Tibial nerve (tissue), 4 donors: ENCODE measurements around the gene EPHA3. TPM values are rescaled to one million over a fixed set of nuclear protein-coding genes. Genes with fewer than 3 reads are reported as not detected.

ENCODE experiments used
- DNase-seq, 2 donors: peaks; one replicate each; pipeline ENCODE4 v3.0.0-alpha.2; 2019; ENCODE audit warnings: low spot score in 2 of 2
- H3K27ac ChIP-seq, 4 donors: fragments of 200-600 bp; sonication (generic) in 3 of 4; one replicate each; pipeline ENCODE4 v1.5.1; 2017 to 2019; ENCODE audit warnings: mild to moderate bottlenecking in 1 of 4
- H3K27me3 ChIP-seq, 2 donors: fragments of 200-600 bp; sonication (generic) in 1 of 2; one replicate each; pipeline versions ENCODE4 v1.5.1 to v1.6.0; 2017 to 2019
- H3K36me3 ChIP-seq, 3 donors: fragments of 200-600 bp; sonication (generic); one replicate each; pipeline ENCODE4 v1.5.1; 2018 to 2019
- H3K4me1 ChIP-seq, 4 donors: fragments of 200-600 bp; sonication (generic) in 3 of 4; one replicate each; pipeline ENCODE4 v1.5.1; 2017 to 2019
- H3K4me3 ChIP-seq, 4 donors: fragments of 200-600 bp; sonication (generic) in 3 of 4; one replicate each; pipeline ENCODE4 v1.5.1; 2017 to 2019; ENCODE audit warnings: mild to moderate bottlenecking in 1 of 4, moderate library complexity in 1 of 4
- H3K9me3 ChIP-seq, 4 donors: fragments of 200-600 bp; sonication (generic) in 3 of 4; one replicate each; pipeline ENCODE4 v1.5.1; 2017 to 2019
- CTCF ChIP-seq, 5 experiments: fragments of 200-600 bp in 3 of 5; fragments of 450-650 bp in 2 of 5; sonication (generic) in 3 of 5; IDR thresholded peaks; one replicate each; pipeline ENCODE4 v1.5.1; 2016 to 2019; ENCODE audit warnings: antibody characterized with exemption in 5 of 5, mild to moderate bottlenecking in 3 of 5, moderate library complexity in 2 of 5
- EP300 ChIP-seq, 2 donors: sonication (generic); formaldehyde crosslinking; IDR thresholded peaks; one replicate each; pipeline ENCODE4 v1.6.1; 2017; ENCODE audit warnings: antibody characterized with exemption in 2 of 2, mild to moderate bottlenecking in 1 of 2
- POLR2A ChIP-seq, 2 donors: fragments of 450-650 bp; IDR thresholded peaks; one replicate each; pipeline ENCODE4 v1.6.1; 2017; ENCODE audit warnings: antibody characterized with exemption in 2 of 2, mild to moderate bottlenecking in 2 of 2, moderate library complexity in 2 of 2
- WGBS, 2 donors: methylation state at CpG; one replicate each; pipeline ENCODE4 v1.1.5; 2018; 5-methylcytosine and 5-hydroxymethylcytosine counted together
- total RNA-seq, 4 donors: library from RNA; depleted of rRNA; stranded (reverse); fragments of >200 nt; gene quantifications; one replicate each; pipeline ENCODE4 v1.1.0, GENCODE V29; 2016

EPHA3 gene
- total RNA-seq, 4 donors from 2014 or later: 6.1 to 20.1 (median 7.9) TPM

GRCh38 chr3:89238846-89239245 lies 131.4 kb downstream of the EPHA3 start:
- 44 to 48% methylated on average over 2 of the region's 2 CpGs for WGBS, 2 donors
- no peak overlapping the region for H3K27ac ChIP-seq

DNA sequence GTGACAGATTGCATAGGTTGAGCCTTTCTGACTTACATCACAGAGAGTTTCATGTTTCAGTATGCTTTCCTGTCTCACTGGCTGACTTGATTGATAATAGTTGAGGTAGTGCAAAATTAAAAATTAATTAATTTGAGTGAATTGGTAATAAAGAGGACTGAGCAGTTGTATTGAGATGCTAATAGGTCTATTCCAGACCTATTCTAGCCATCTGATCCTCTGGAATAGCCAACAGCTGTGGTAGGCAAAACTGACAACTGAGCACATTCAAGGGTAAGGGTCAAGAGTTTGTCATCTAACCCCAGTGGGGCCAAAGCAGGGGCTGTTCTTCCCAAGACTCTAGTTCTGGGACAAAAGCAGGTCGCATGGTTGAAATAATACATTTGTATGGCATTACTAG lies 132.4 kb downstream of the EPHA3 start:
- H3K27me3 ChIP-seq: no peaks in the 10 kb centered on the region
- WGBS, 2 donors: 55 to 67% methylated on average over 1 of the region's 1 CpG
- H3K27ac ChIP-seq: no peak overlapping the region
- TF ChIP-seq CTCF (IDR thresholded peaks at IDR 0.05) (no peak), POLR2A (IDR thresholded peaks at IDR 0.05) (no peak), EP300 (IDR thresholded peaks at IDR 0.05) (no peak)
- no peak for DNase-seq
- H3K4me3 ChIP-seq: no peak overlapping the region
- peaks cover 0 to 4% (median 0%) of the 10 kb centered on the region in 4 donors for H3K4me1 ChIP-seq
- H3K9me3 ChIP-seq: no peaks in the 10 kb centered on the region
- H3K36me3 ChIP-seq: no peaks in the 10 kb centered on the region

More at GRCh38 chr3:89238846-89239245, 131.4 kb downstream of the EPHA3 start:
- DNase-seq: no peak
- Histone ChIP-seq H3K4me3 (no peak overlapping the region), H3K4me1 (peaks cover 0 to 4% (median 0%) of the 10 kb centered on the region in 4 donors), H3K36me3 (no peaks in the 10 kb centered on the region), H3K9me3 (no peaks in the 10 kb centered on the region), H3K27me3 (no peaks in the 10 kb centered on the region)
- TF ChIP-seq CTCF (IDR thresholded peaks at IDR 0.05) (no peak), POLR2A (IDR thresholded peaks at IDR 0.05) (no peak), EP300 (IDR thresholded peaks at IDR 0.05) (no peak)

- H3K27ac ChIP-seq: no peak overlapping the region
- TF ChIP-seq POLR2A (IDR thresholded peaks at IDR 0.05): no peak
- no peak for TF ChIP-seq EP300 (IDR thresholded peaks at IDR 0.05)
- no peak for TF ChIP-seq CTCF (IDR thresholded peaks at IDR 0.05)
- H3K4me1 ChIP-seq: no peaks in the 10 kb centered on the region
- H3K4me3 ChIP-seq: no peak overlapping the region
- DNase-seq: no peak
- no peaks in the 10 kb centered on the region for H3K36me3 ChIP-seq
- 95 to 97% methylated on average over 2 of the region's 2 CpGs for WGBS, 2 donors
- H3K27me3 ChIP-seq: no peaks in the 10 kb centered on the region
- H3K9me3 ChIP-seq: no peaks in the 10 kb centered on the region
Measured at GRCh38 chr3:89245612-89246011, 138.2 kb downstream of the EPHA3 start.

- Histone ChIP-seq H3K36me3 (no peaks in the 10 kb centered on the region), H3K27ac (no peak overlapping the region), H3K4me3 (no peak overlapping the region), H3K4me1 (no peaks in the 10 kb centered on the region), H3K9me3 (no peaks in the 10 kb centered on the region), H3K27me3 (no peaks in the 10 kb centered on the region)
- TF ChIP-seq CTCF (IDR thresholded peaks at IDR 0.05) (no peak), EP300 (IDR thresholded peaks at IDR 0.05) (no peak), POLR2A (IDR thresholded peaks at IDR 0.05) (no peak)
- WGBS, 2 donors: 85 to 90% methylated on average over 1 of the region's 1 CpG
- no peak for DNase-seq
Measured at GRCh38 chr3:89246326-89246725, 138.9 kb downstream of the EPHA3 start.

DNA sequence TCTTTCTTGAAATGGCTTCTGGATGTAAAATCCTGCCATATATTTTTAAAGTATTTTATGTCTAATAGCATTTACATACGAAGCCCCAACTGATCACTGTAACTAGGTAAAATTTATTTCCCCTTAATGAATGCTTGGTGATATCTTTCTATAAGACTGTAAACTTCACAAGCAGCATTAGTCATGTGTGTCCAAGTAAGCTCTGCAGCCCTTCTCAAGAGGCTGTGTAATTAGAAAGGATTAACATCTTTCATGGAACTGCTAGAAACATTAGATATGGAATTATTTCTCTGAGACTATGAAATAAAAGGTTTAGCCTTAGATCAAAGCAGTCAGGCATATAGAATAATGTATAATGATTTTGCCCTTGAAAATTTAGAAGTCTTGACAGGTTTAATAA lies 143.3 kb downstream of the EPHA3 start:
- no peaks in the 10 kb centered on the region for H3K27me3 ChIP-seq
- no peaks in the 10 kb centered on the region for H3K4me1 ChIP-seq
- no peak for TF ChIP-seq EP300 (IDR thresholded peaks at IDR 0.05)
- no peak for TF ChIP-seq CTCF (IDR thresholded peaks at IDR 0.05)
- no peak for TF ChIP-seq POLR2A (IDR thresholded peaks at IDR 0.05)
- no peak for DNase-seq
- no peak overlapping the region for H3K27ac ChIP-seq
- 88 to 97% methylated on average over 1 of the region's 1 CpG for WGBS, 2 donors
- no peaks in the 10 kb centered on the region for H3K9me3 ChIP-seq
- no peaks in the 10 kb centered on the region for H3K36me3 ChIP-seq
- H3K4me3 ChIP-seq: no peak overlapping the region
